Stimulated activated CD4-positive, alpha-beta T cell treated with anti-CD3 and anti-CD28 coated beads, TNF-alpha, amount 100 ng/mL, for 4 hours (primary cell): ENCODE measurements around the gene NSA2.

ENCODE experiments used
- DNase-seq, 3 experiments: peaks; one replicate each; pipeline ENCODE4 v3.0.0-alpha.2; 2020; ENCODE audit warnings: low read depth in 3 of 3

Gene NSA2

GRCh38 chr5:74816875-74817274, 49.8 kb downstream of the NSA2 start:
- no peak for DNase-seq

- DNase-seq = no peak
Measured at GRCh38 chr5:74822288-74822687, 55.2 kb downstream of the NSA2 start.

GRCh38 chr5:74829413-74829812, 62.4 kb downstream of the NSA2 start:
- DNase-seq = no peak
